PC-9 (cell line): ENCODE data around the gene DHRS4L2. TPM values are rescaled to one million over a fixed set of nuclear protein-coding genes. Genes with fewer than 3 reads are reported as not detected.
"Not testable (repeated sequence)": the region's sequence is repeated elsewhere in the genome, so short reads cannot be mapped to it uniquely, and the experiment has no call there.

Source experiments
- BruUV-seq: library from RNA; stranded (reverse); fragments of 400-500 nt; replicated peaks from 2 replicates; lab custom pipeline; 2021; lab: Mats Ljungman, UMichigan
- CTCF ChIA-PET: fragments of 300-600 bp; sonication (Branson Sonifier 250); formaldehyde crosslinking; loops from one replicate; lab custom pipeline; 2022; ENCODE audit warnings: antibody characterized with exemption; lab: Charles Lee
- POLR2A ChIA-PET: fragments of 300-600 bp; sonication (Branson Sonifier 250); formaldehyde crosslinking; loops from one replicate; lab custom pipeline; 2022; ENCODE audit warnings: antibody characterized with exemption; ENCODE audit not compliant: unreplicated experiment; lab: Charles Lee
- DNase-seq, 2 experiments: peaks; one replicate each; pipeline versions ENCODE4 v3.0.0 to v3.0.0-alpha.2; 2015 to 2022; ENCODE audit warnings: mixed read lengths in 1 of 2
- H2AFZ ChIP-seq: fragments of 200-600 bp; sonication (generic); 2 replicates; pipeline ENCODE4 v1.8.1; 2017; ENCODE audit warnings: antibody characterized with exemption
- H3F3A ChIP-seq: fragments of 200-600 bp; sonication (generic); 2 replicates; pipeline ENCODE4 v1.8.1; 2017; ENCODE audit warnings: antibody characterized with exemption, mild to moderate bottlenecking, low read depth; ENCODE audit not compliant: insufficient read depth
- H3K27ac ChIP-seq: fragments of 200-600 bp; sonication (generic); 2 replicates; pipeline ENCODE4 v1.6.1; 2016; ENCODE audit warnings: mixed run types
- H3K27me3 ChIP-seq: fragments of 200-600 bp; sonication (generic); 2 replicates; pipeline ENCODE4 v1.6.1; 2016; ENCODE audit warnings: low read depth, mixed run types; ENCODE audit not compliant: insufficient read depth
- H3K36me3 ChIP-seq: fragments of 200-600 bp; sonication (generic); 2 replicates; pipeline ENCODE4 v1.6.1; 2016; ENCODE audit warnings: low read depth, mixed run types
- H3K4me1 ChIP-seq: fragments of 200-600 bp; sonication (generic); replicated peaks from 2 replicates; pipeline ENCODE4 v1.6.1; 2016; ENCODE audit warnings: mixed run types; ENCODE audit not compliant: insufficient read depth
- H3K4me2 ChIP-seq: fragments of 200-600 bp; sonication (generic); 2 replicates; pipeline ENCODE4 v1.6.1; 2017; ENCODE audit warnings: mixed run types
- H3K4me3 ChIP-seq: fragments of 200-600 bp; sonication (generic); 2 replicates; pipeline ENCODE4 v1.6.1; 2016; ENCODE audit warnings: mixed run types
- H3K79me2 ChIP-seq: fragments of 200-600 bp; sonication (generic); 2 replicates; pipeline ENCODE4 v1.6.1; 2017; ENCODE audit warnings: low read depth, mixed run types
- H3K9me2 ChIP-seq: fragments of 200-600 bp; sonication (generic); 2 replicates; pipeline ENCODE4 v1.8.1; 2017; ENCODE audit warnings: mild to moderate bottlenecking; ENCODE audit not compliant: insufficient read depth
- H3K9me3 ChIP-seq: fragments of 200-600 bp; sonication (generic); 2 replicates; pipeline ENCODE4 v1.8.1; 2016; ENCODE audit warnings: low read depth; ENCODE audit not compliant: insufficient read depth
- H4K20me1 ChIP-seq: fragments of 200-600 bp; sonication (generic); 2 replicates; pipeline ENCODE4 v1.8.1; 2017; ENCODE audit not compliant: insufficient read depth
- CTCF ChIP-seq: fragments of 200-600 bp; sonication (generic); conservative IDR thresholded peaks from 2 replicates; pipeline ENCODE4 v1.6.1; 2017; ENCODE audit warnings: mixed run types, antibody characterized with exemption, mild to moderate bottlenecking, moderate library complexity
- EZH2 ChIP-seq: fragments of 200-600 bp; sonication (generic); IDR thresholded peaks from 2 replicates; pipeline ENCODE4 v1.8.0; 2017; ENCODE audit warnings: antibody characterized with exemption, low read depth
- intact Hi-C: fragments of 100-400 bp; cut with micrococcal nuclease; formaldehyde crosslinking; loops from one replicate; pipeline ENCODE4 v1.10.0; 2022; ENCODE audit not compliant: unreplicated experiment
- total RNA-seq: library from RNA; stranded (reverse); gene quantifications from 2 replicates; pipeline ENCODE4 v1.2.3, GENCODE V29; 2021

DHRS4L2 gene
- total RNA-seq, 1 experiment from 2014 or later: 14.8 TPM

- H2AFZ ChIP-seq: no peak overlapping the region
- H3K27ac ChIP-seq: no peak overlapping the region
- intact Hi-C loops: no loop called here
- TF ChIP-seq CTCF: no peak
- no peak for TF ChIP-seq EZH2
- ChIA-PET POLR2A (no interaction called here), CTCF (no interaction called here)
- no peaks in the 10 kb centered on the region for H3F3A ChIP-seq
- no TSS peak for BruUV-seq
- no peaks in the 10 kb centered on the region for H3K9me3 ChIP-seq
- no peaks in the 10 kb centered on the region for H3K27me3 ChIP-seq
- no peak for DNase-seq
- H4K20me1 ChIP-seq: no peaks in the 10 kb centered on the region
- no peak overlapping the region for H3K4me2 ChIP-seq
- H3K9me2 ChIP-seq: no peaks in the 10 kb centered on the region
- no peaks in the 10 kb centered on the region for H3K4me1 ChIP-seq
- H3K36me3 ChIP-seq: no peaks in the 10 kb centered on the region
- H3K4me3 ChIP-seq: no peak overlapping the region
- no peaks in the 10 kb centered on the region for H3K79me2 ChIP-seq
Measured at GRCh38 chr14:24042746-24043145, 54.0 kb downstream of the DHRS4L2 start.

GRCh38 chr14:24049002-24049401 is 60.3 kb downstream of the DHRS4L2 start:
- H3K4me1 ChIP-seq, H3K4me2 ChIP-seq, H3K36me3 ChIP-seq, CTCF ChIA-PET, H3K4me3 ChIP-seq, H3K27ac ChIP-seq, H3K79me2 ChIP-seq, BruUV-seq, H3F3A ChIP-seq, H2AFZ ChIP-seq, intact Hi-C loops, DNase-seq, H3K9me3 ChIP-seq, POLR2A ChIA-PET, H3K9me2 ChIP-seq, H4K20me1 ChIP-seq: not testable (repeated sequence)
- peaks cover 12% of the 10 kb centered on the region for H3K27me3 ChIP-seq

GRCh38 chr14:24050753-24051152 is 62.0 kb downstream of the DHRS4L2 start:
- H4K20me1 ChIP-seq, H3K9me3 ChIP-seq, H3K9me2 ChIP-seq, H3K4me1 ChIP-seq, H3K36me3 ChIP-seq, DNase-seq, H3F3A ChIP-seq, BruUV-seq, H3K4me3 ChIP-seq, H3K4me2 ChIP-seq, H3K27ac ChIP-seq, intact Hi-C loops, H2AFZ ChIP-seq, H3K79me2 ChIP-seq, POLR2A ChIA-PET, CTCF ChIA-PET: not testable (repeated sequence)
- H3K27me3 ChIP-seq: peaks cover 25% of the 10 kb centered on the region

- H4K20me1 ChIP-seq: no peaks in the 10 kb centered on the region
- H3K4me2 ChIP-seq: peak overlapping the region; percentile 79
- ChIA-PET CTCF (no interaction called here), POLR2A (interaction anchor here (0.5 to 0.7 kb wide), 2 partner anchors 74 to 81 kb away, joined by 3 to 18 read pairs; no protein-coding TSS in a partner anchor)
- no peaks in the 10 kb centered on the region for H3K9me2 ChIP-seq
- H3K79me2 ChIP-seq: no peaks in the 10 kb centered on the region
- no TSS peak for BruUV-seq
- H2AFZ ChIP-seq: peak overlapping the region; percentile 74
- no peak for DNase-seq
- no peak for TF ChIP-seq EZH2
- TF ChIP-seq CTCF: no peak
- H3K4me3 ChIP-seq: peak overlapping the region; percentile 57; the same call in 1 of the 2 replicates
- H3K9me3 ChIP-seq: no peaks in the 10 kb centered on the region
- no peaks in the 10 kb centered on the region for H3K36me3 ChIP-seq
- H3K4me1 ChIP-seq: no peaks in the 10 kb centered on the region
- no peaks in the 10 kb centered on the region for H3F3A ChIP-seq
- intact Hi-C loops: no loop called here
- H3K27ac ChIP-seq: no peak overlapping the region
- H3K27me3 ChIP-seq: peaks cover 25% of the 10 kb centered on the region
Measured at GRCh38 chr14:24051176-24051788, 62.6 kb downstream of the DHRS4L2 start.
